HG03097 (cell line): ENCODE measurements around the gene RALB.
"Not testable (repeated sequence)": the region's sequence is repeated elsewhere in the genome, so short reads cannot be mapped to it uniquely, and the experiment has no call there.

Experiments used
- ATAC-seq: cut with Tn5 transposase; IDR thresholded peaks from one replicate; pipeline ENCODE4 v1.9.1; 2021; ENCODE audit not compliant: unreplicated experiment, low FRiP score

The RALB gene

GRCh38 chr2:120290737-120291136 is 38.1 kb downstream of the RALB start:
- no peak for ATAC-seq

- no peak for ATAC-seq
These were observed 39.0 kb downstream of the RALB start for GRCh38 chr2:120291401-120292311.

GRCh38 chr2:120293096-120294007 is 40.7 kb downstream of the RALB start:
- no peak for ATAC-seq

GRCh38 chr2:120294008-120294340 is 41.3 kb downstream of the RALB start:
- no peak for ATAC-seq

- no peak for ATAC-seq
These were observed 45.7 kb downstream of the RALB start for GRCh38 chr2:120298173-120298835.

- ATAC-seq, result no peak
These were observed 46.4 kb downstream of the RALB start for GRCh38 chr2:120299004-120299403.

- ATAC-seq, result no peak
These were observed 46.9 kb downstream of the RALB start for GRCh38 chr2:120299561-120299960.

GRCh38 chr2:120300385-120300784 is 47.7 kb downstream of the RALB start:
- ATAC-seq, result no peak

- ATAC-seq, result no peak
These were observed 48.6 kb downstream of the RALB start for GRCh38 chr2:120301284-120301683.

GRCh38 chr2:120302301-120302700 is 49.6 kb downstream of the RALB start:
- ATAC-seq, result no peak

GRCh38 chr2:120303177-120303576 is 50.5 kb downstream of the RALB start:
- ATAC-seq, result no peak

- no peak for ATAC-seq
These were observed 52.6 kb downstream of the RALB start for GRCh38 chr2:120305296-120305695.

- ATAC-seq, result no peak
These were observed 53.4 kb downstream of the RALB start for GRCh38 chr2:120305937-120306490.

- no peak for ATAC-seq
These were observed 54.8 kb downstream of the RALB start for GRCh38 chr2:120307482-120307881.

- no peak for ATAC-seq
These were observed 55.6 kb downstream of the RALB start for GRCh38 chr2:120308038-120308910.

- no peak for ATAC-seq
These were observed 57.5 kb downstream of the RALB start for GRCh38 chr2:120310136-120310535.

GRCh38 chr2:120310841-120311240 is 58.2 kb downstream of the RALB start:
- not testable (repeated sequence) for ATAC-seq

GRCh38 chr2:120312076-120312475 is 59.4 kb downstream of the RALB start:
- no peak for ATAC-seq

GRCh38 chr2:120312860-120313694 is 60.4 kb downstream of the RALB start:
- no peak for ATAC-seq
